HG03565 (cell line): Measurements from ENCODE around the gene DNM1L.
"Not testable (repeated sequence)": the region's sequence is repeated elsewhere in the genome, so short reads cannot be mapped to it uniquely, and the experiment has no call there.

ENCODE experiments used
- ATAC-seq: cut with Tn5 transposase; IDR thresholded peaks from one replicate; pipeline ENCODE4 v1.9.1; 2021; ENCODE audit warnings: mild to moderate bottlenecking, moderate library complexity; ENCODE audit not compliant: unreplicated experiment

DNM1L gene

DNA sequence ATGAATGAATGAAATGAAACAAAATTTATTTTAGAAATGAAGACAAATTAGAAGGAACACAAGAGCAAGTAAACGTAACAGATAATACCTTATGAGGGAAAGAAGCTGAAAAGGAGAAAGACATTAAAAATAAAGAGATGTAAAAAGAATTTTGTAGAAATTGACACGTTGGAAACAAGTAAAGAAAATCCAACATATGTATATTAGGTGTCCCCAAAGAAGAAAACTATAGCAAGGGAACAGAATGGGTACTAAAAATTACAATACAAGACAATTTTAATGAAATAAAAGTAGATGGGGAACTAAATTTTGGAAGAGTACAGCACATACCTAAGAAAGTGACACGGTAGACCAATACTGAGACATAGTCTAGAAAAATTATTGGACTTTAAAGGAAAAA lies 16.7 kb downstream of the DNM1L start:
- no peak for ATAC-seq

DNA sequence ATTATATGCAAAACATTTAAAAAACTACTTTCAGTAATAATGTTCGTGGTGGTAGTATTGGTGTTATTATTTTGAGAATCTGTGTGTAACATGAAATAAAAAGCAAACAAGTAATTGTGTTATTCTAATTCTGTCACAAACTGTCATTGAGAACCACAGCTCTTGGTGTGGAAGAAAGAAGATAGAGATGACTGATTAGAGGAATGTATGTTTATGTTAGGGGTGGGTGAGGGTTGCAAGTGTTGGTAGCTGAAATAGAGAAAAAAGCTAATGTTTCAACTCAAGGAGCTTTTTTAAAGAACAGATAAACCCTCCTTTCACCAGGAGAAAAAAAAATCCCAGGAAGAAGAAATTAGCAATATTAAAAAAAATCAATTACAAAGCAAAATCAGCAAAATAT lies 18.3 kb downstream of the DNM1L start:
- no peak for ATAC-seq

DNA sequence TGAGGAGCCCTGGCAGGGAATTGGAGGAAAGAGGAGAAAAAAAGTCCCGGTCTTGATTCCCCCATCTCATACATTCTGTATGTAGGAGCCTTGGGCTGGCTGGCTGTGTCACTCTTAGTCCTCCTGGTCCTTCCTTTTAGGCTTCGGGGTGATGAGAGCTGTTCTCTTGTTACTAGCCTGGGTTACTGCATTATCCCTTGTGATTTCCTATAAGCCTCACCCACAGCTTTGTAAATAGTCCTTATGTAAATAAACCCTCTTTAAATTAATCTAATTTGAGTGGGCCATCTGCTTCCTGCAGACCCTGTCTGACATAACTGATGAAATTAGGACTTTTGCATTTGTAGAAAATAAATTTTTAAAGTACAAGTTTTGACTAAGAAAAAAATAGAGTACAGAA lies 19.2 kb downstream of the DNM1L start:
- ATAC-seq = no peak

DNA sequence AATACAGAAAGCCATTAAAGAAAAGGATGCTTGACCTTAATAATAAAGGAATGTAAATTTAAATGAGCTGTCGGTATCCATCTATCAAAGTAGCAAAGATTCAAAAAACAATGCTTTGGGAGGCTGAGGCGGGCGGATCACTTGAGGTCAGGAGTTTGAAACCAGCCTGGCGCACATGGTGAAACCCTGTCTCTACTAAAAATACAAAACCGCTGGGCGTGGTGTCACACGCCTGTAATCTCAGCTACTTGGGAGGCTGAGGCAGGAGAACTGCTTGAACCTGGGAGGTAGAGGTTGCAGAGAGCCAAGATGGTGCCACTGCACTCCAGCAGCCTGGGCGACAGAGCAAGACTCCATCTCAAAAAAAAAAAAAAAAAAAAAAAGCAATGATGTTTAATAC lies 20.3 kb downstream of the DNM1L start:
- ATAC-seq = not testable (repeated sequence)

DNA sequence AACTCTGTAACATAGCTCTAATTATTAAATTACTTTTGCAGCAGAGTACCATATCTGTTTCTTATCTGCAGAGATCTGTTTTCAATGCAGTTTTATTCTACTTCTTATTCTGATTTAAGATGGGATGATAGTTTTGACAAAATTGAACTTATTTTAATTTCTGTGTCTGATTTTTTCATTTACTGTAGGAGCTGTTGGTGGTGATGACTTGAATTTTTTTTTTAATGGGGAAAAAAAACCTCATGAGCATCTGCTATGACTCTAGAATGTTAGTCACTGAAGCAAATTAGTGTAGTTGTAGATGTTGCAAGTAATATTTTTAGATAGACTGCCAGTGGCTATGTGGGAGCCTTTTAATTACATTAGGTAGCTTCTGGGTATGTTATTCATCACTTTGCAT lies 23.4 kb downstream of the DNM1L start:
- ATAC-seq = no peak

DNA sequence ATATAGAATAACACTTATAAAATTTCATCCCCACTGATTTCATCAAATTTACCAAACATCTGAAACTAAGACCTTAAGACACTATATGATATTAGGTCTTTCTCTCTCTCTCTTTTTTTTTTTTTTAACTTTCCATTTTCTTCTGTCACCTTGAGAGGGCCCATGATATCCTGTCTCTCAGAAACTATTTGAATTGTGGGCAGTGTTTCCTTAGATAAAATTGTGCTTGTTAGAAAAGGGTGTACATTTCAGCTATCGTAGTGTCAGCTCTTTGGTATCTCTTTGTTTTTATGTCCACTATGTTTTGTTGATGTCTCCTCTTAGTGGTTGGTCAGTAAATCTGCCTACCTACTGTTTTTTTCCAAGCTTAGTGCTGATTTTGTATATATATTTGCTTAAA lies 23.8 kb downstream of the DNM1L start:
- ATAC-seq = no peak

DNA sequence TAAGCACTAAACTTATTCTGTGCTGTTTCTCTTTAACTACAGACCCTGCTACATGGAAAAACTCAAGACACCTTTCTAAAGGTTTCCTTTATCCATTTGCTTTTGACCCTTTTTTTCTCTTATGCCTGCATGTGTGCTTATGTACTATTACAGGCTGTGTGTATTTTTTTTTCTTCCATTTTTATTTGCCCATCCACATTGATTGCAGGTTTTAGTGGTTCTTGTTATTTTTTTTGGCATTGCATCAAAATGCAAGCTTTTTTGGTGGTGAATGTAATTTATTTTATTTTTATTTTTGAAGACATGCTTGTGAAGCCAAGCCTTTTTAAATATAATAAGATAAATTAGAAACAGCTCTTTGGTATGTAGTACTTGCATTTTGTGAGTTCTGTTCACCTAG lies 26.7 kb downstream of the DNM1L start:
- ATAC-seq = no peak

DNA sequence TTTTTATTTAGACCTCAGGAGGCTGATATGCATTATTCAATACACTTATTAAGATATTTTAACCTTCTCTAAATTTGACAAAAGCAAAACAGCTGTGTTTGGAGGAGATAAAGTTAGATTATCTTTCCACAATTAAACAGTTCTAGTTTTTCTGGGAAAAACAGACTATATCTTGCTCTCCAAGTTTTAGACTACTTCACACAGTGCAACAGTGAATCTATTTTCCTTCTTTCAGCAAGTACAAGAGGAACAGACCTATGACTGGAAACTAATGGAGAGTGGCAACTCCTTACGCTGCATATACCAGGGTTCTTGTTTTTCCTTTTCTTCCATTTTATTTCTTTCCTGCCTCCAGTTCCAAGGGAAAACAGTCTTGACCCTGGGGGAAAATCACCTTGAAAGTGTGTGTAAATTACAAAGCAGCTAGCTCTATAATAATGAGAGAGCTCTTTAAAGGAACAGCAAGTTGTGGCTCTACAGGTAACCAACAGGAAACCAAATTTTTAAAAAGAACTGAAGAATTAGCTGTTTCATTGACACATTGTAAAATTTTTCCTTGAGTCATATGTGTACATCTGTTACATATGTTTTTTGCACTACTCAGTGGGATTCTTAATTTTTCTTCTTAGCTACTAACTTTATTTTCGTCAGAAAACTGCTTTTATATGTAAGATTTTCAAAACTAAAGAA lies 27.4 kb downstream of the DNM1L start:
- ATAC-seq = no peak

DNA sequence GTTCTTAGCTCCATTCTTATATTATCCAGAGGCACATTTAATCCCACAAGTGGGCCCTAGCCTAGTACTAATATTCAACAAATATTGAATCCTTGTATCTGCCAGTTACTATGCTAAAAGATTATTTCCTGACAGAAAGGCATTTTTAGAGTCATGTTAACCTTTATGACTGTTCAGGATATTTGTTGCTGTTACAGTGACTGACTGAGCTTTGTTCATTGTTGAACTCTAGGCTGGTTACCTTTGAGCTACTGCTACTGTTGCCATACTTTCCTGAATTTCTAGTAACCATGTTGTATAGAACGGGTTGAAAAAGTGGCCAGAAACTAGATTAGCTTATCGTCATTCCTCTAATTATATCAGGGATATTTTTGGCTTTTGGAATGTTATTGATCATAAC lies 29.8 kb downstream of the DNM1L start:
- no peak for ATAC-seq

DNA sequence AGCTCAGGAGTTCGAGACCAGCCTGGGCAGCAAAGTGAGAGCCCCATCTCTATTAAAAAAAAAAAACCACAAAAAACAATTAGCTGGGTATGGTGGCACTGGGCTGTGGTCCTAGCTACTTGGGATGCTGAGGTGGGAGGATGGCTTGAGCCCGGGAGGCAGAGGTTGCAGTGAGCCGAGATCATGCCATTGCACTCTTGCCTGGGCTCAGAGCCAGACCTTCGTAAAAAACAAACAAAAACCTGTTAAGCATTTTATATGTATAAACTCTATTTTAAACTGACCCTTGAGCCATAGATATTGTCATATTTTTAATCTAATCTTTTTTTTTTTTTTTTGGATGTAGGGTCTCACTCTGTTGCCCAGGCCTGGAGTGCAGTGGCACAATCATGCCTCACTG lies 35.7 kb downstream of the DNM1L start:
- ATAC-seq = no peak

DNA sequence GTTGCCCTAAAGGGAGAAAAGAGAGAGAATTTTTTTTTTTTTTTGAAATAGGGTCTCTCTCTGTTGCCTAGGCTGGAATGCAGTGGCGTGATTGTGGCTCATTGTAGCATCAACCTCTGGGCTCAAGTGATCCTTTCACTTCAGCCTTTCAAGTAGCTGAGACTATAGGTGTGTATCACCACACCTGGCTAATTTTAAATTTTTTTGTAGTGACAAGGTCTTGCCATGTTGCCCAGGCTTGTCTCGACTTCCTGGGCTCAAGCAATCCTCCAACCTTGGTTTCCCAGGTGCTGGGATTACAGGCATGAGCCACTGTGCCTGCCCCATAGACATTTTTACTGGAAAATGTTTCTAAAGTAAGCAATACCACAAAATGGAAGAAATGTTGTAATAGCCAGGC lies 39.8 kb downstream of the DNM1L start:
- ATAC-seq = no peak

DNA sequence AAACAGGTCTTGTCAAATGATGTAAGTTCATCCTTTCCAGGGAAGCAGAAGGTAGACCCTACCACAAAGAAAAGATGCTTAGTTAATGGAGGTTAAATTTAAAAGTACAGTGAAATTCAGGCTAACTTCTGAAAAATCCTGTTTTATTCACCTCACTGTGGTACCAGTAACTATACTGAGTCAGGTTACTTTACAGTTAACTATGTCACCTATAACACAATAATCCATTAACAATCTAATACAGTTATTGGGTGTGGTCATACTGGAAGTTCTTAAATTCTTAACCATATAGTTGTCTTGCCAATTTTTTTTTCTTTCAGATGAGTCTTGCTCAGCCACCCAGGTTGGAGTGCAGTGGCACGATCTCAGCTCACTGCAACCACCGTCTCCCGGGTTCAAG lies 46.2 kb downstream of the DNM1L start:
- not testable (repeated sequence) for ATAC-seq

DNA sequence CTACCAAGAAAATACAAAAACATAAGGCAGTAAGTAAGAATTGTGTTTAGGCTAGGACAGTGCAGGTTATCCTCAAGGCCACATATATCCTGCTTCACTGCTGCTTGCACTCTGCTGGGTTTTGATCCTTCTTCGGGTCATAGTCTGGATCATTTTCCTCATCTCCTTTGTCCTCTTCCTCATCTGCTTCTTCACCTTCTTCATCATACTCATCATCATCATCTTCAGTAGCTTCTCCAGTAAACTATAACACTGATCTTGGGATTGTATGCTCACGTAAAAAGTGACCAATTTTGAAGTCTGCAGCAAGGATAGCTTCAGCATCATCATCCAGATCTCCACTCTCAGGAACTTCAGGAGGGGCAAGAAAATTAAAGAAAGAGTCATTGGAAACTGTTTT lies 47.2 kb downstream of the DNM1L start:
- ATAC-seq = no peak

DNA sequence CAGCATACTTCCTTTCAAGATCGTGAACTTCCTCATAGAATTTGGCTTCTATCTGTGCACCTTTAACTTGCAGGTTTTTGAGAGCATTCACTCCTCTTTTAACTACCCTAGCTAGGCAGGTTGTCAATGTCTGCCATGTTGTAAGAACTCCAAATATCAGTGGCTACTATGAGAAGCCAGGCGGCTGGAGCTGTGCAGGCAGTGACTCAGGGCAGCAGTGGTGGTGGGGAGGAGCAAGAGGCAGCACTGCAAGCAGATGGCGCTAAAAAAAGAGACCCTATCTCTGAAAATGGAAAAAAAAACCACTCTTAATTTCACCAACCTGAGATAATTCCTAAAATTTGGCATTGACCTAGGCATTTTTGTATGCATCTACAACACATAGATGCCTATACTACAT lies 48.1 kb downstream of the DNM1L start:
- ATAC-seq = no peak

DNA sequence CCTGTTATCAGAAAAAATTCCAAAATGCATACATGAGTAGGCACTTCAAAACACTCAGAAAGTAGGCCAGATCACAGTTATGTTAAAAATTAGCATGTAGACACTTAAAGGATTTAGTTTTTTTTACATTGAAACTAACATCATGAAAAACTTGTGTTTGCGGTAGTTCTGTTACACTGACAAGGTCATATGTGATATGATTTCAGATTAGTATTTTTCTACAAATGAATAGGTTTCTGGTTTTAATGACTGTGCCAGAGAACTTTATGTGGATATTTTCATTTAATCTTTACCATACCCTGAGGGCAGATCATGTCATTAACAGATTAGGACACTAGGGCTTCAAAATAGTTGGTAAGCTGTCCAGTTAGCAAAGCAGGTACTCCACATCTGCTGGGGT lies 55.9 kb downstream of the DNM1L start:
- no peak for ATAC-seq

DNA sequence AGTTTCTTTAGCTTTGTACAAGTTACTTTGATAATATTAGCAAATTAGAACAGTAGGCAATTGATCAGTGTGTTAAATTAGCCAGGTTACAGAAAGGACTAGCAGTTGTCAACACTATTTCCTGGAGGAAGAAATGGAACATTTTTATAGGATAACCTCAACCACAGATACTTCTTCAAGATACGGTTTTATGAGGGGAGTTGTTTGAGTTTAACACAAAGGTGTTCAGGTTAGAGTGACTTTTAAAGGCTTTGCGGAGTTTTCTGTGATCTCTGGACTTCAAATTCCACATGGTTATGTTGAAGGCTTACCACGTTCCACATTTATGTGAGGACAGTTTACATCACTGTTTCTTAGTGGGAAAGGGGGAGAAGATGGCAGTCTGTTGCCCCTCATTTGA lies 57.3 kb downstream of the DNM1L start:
- no peak for ATAC-seq

DNA sequence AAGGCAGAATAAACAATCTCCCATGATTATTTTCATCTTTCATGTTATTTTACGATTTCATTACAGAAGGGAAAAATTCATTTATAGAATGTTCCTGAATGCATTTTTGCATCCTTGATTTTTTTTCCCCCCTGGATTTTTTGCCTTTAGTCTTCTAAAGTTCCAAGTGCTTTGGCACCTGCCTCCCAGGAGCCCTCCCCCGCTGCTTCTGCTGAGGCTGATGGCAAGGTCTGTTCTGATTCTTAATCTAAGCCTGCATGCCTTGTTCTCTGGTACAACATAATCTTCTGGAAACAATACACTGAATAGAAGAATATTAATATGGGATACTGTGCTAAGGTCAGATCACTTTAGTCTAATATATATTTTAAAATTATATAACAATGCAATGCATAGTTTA lies 58.6 kb downstream of the DNM1L start:
- ATAC-seq = no peak

DNA sequence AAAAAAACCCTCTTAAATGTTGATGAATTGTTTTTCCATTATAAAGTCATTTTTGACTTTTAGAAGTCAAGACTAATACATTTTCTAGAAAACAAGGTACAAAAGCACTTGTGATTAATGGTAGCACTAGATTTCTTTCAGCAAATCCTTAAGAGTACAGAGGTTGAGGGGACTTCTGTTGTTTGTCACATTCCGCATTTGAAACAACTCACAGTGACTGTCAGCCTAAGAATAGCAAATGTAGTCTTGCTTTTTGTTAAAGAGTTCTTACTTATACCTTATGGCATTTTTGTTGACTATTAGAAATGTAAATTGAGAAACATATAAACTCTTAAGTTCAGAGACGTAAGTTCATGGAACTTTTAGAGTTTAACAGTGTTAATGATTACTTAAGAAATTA lies 60.2 kb downstream of the DNM1L start:
- ATAC-seq = no peak

DNA sequence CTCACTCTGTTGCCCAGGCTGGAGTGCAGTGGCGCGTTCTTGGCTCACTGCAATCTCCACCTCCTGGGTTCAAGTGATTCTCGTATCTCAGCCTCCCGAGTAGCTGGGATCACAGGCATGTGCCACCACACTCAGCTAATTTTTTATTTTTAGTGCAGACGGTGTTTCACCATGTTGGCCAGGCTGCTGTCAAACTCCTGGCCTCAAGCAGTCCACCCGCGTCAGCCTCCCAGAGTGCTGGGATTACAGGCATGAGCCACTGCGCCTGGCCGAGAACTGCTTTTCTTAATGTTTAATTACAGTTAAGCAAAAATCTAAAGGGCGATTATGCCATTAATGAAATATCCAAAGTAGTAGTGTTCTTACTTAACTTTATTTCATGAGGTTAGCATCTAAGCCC lies 63.0 kb downstream of the DNM1L start:
- no peak for ATAC-seq

DNA sequence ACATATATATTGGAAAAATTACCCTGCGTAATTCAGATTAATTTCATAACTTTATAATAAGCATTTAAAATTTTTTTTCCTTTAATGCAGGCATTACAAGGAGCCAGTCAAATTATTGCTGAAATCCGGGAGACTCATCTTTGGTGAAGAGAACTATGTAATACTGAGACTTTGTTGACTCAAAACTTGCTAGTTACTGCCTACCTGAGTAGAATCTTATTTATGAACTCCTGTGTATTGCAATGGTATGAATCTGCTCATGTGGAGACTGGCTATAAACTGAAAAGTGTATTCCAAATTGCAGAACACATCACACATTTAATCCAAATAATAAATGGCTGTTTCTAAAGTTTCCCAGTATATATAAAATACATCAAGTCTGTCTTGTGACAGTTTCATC lies 64.2 kb downstream of the DNM1L start:
- no peak for ATAC-seq

DNA sequence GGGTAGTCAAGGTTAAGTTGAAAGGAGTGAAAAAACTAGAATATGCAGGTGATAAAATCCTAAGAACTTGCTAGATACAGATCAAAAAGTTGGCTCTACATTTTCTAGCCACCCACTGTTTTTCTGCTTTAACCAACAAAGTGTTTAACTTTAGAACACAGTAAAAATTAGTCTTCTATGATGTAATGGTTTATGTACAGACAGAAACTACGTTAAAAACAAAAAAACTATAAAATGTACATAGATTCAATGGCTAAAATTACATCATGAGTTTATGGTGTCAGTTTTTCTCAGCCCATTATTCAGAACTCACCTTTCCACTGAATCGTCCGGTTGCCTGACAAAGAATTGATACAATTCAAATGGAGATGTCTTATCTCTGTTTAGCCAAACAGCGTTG lies 74.5 kb downstream of the DNM1L start:
- no peak for ATAC-seq

DNA sequence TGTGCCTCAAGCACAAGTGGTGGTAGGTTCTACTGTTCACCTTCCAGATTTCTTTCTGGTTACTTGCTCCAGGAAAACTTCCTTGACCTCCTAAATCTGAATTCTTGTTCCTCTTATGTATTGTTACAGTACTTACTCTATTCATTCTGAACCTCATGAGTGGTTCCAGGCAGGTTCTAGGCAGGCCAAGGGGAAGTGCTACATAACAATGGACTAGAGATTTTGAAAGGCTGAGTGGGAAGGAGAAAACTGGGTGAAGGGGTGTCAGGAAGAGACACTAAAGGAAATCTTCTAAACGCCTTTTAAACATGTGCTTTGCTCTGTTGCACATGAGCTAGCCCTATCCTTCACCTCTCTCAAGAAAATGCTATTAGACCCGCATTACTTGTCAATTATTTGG lies 75.0 kb downstream of the DNM1L start:
- no peak for ATAC-seq

DNA sequence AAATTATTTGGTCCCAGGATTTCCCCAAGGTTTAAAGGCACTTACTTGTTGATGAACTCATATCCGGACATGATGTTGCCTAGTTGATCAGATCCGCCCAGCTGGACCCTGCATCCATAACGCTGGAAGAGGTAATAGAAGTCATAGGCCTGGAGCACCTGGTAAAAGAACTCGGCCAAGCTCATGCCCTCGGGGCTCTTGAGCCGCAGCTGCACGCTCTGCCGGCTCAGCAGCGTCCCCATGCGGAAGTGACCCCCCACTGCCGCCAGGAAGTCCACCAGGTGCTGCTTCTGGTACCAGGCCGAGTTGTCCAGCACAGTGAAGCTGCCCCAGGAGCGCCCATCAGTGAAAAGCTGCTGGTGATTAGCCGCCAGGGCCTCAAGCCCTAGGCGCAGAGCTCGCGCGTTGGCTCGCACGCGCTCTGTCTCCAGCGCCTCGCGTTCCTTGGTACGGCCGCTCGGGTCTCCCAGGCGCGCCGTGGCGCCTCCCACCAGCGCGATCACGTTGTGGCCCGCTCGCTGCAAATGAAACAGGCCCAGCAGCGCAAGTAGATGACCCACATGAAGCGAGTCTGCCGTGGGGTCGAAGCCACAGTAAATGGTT lies 76.1 kb downstream of the DNM1L start:
- ATAC-seq = peak; percentile 66
